Measurements from ENCODE around the gene SNAP47.

The SNAP47 gene

DNA sequence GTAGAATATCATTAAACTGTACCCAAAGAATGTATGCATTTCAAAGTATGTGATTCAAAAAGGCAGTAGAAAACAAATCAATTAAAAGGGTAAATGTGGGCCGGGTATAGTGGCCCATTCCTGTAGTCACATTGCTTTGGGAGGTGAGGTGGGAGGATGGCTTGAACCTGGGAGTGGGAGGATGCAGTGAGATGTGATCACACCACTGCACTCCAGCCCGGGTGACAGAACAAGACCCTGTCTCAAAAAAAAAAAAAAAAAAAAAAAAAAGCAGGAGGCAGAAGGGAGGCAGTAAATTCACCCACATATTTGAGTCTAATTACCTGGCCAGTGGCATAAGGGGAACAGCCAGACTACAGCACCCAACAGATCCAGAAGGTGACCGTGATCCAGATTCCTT is 62.4 kb downstream of the SNAP47 start:
- DNase-seq (ENCODE audit: low spot score): no peak

DNA sequence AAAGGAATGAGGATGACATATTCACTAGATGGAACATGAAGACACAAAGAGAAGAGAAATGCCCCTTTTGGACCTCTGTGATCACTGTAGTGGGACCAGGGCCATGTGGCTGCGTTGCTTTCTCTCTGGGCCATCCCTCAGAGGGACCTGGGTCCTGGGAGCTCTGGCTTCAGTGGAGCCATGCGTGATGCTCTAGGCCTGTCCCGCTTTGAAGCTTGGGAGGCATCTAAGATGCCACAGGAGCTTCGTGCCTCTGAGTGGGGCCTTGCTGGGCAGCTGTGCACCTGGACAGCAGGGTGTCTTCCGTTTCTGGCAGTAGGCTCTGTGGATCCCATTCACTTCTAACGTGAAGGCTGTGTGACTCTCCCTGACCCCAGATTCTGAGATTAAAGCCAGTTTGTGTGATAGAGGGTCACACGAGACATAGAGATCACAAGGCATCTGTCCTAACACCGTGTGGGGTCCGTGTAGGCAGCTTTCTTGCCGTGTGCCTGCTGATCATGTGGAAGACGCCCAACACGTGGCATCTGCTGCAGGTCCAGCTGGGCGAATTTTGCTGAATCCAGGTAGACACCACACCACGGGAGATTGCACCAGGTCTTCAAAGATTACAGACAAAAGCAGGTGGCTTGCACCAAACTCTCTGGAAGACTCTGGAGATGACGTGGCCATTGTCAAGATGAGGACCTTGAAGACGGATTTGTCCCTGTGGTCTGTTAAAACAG is 63.0 kb downstream of the SNAP47 start:
- DNase-seq (ENCODE audit: low spot score): no peak

DNA sequence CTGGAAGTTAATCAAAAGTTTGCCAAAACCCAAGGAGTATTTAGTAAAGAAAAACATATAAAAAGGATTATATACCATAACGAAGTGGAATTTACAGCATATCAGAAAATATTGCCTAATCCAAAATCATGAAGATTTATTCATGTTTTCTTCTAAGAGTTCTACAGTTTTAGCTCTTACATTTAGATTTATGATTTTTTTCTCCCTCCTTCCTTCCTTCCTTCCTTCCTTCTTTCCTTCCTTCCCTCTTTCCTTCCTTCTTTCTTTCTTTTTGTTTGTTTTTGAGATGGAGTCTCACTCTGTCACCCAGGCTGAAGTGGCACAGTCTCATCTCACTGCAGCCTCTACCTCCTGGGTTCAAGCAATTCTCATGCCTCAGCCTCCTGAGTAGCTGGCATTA is 64.5 kb downstream of the SNAP47 start:
- no peak for DNase-seq (ENCODE audit: low spot score)

DNA sequence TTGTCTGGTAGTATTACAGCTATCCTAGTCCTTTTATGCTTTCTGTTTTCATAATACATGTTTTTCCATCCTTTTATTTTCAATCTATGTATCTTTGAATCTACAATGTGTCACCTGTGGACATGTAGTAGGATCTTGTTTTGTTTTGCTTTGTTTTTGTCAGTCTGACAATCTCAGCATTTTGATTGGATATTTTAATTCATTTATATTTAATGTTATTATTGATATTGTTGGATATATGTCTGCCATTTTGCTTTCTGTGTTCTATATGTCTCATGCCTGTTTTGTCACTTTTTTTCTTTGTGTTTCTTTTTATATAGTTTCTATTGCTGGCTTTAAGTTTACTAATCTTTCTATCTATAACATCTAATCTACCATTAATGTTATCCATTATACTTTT is 68.7 kb downstream of the SNAP47 start:
- DNase-seq (ENCODE audit: low spot score): no peak

DNA sequence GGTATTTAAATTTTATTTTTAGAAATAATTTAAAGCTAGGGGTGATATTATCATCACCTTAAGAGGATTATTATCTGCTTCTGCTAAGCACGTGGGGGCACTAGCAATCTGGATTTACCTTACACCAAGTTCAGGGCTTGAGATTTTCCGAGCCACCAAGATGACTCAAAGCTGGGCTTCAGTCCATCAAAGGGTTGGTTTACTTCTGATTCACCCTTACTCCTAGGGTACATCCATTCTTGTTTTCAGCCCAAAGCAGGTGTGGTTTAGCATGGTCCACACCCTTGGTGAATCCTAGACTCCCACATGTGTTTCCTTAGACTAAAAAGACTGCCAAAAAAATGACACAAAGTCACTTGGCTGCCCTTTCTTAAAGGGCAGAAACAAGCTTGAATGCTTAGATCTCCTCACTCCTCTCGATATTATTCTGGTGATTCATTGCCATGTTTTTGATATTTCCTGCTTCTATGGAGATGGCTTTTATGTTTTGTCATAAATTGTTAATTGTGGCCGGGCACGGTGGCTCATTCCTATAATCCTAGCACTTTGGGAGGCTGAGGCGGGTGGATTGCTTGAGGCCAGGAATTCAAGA is 70.5 kb downstream of the SNAP47 start:
- no peak for DNase-seq (ENCODE audit: low spot score)

DNA sequence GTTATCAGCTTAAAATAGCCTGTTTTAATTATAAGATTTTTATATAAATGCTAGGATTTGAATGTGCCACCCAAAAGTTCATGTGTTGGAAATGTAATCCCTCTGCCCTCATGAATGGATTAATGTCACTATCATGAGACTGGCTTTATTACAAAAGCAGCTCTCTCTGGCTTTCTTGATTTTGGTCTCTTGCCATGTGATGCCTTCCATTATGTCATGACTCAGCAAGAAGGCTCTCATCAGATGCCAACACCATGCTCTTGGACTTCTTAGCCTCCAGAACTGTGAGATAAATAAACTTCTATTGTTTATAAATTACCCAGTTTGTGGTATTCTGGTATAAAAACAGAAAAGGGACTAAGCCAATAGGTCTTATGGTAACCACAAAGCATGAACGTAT is 73.3 kb downstream of the SNAP47 start:
- no peak for DNase-seq (ENCODE audit: low spot score)

DNA sequence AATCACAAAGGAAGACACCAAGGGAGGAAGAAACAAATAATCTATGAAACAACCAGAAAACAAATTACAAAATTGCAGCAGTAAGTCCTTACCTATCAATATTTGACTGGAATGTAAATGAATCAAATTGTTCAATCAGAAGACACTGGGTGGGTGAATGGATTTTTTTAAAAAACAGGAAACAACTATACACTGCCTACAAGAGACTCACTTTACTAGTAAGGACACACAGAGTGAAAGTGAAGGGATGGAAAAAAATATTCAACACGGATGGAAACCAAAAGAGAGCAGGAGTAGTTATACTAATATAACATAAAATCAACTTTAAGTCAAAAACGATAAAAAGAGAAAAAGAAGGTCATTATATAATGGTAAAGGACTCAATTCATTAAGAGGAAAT is 73.8 kb downstream of the SNAP47 start:
- DNase-seq (ENCODE audit: low spot score): no peak

DNA sequence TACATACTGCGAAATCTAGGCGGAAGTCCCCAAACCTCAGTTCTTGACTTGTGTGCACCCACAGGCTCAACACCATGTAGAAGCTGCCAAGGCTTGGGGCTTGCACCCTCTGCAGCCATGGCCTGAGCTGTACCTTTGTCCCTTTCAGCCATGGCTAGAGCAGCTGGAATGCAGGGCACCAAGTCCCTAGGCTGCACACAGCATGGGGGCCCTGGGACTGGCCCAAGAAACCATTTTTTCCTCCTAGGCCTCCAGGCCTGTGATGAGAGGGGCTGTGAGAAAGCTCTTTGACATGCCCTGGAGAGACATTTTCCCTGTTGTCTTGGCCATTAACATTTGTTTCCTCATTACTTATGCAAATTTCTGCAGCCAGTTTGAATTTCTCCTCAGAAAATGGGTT is 78.7 kb downstream of the SNAP47 start:
- DNase-seq (ENCODE audit: low spot score): no peak

DNA sequence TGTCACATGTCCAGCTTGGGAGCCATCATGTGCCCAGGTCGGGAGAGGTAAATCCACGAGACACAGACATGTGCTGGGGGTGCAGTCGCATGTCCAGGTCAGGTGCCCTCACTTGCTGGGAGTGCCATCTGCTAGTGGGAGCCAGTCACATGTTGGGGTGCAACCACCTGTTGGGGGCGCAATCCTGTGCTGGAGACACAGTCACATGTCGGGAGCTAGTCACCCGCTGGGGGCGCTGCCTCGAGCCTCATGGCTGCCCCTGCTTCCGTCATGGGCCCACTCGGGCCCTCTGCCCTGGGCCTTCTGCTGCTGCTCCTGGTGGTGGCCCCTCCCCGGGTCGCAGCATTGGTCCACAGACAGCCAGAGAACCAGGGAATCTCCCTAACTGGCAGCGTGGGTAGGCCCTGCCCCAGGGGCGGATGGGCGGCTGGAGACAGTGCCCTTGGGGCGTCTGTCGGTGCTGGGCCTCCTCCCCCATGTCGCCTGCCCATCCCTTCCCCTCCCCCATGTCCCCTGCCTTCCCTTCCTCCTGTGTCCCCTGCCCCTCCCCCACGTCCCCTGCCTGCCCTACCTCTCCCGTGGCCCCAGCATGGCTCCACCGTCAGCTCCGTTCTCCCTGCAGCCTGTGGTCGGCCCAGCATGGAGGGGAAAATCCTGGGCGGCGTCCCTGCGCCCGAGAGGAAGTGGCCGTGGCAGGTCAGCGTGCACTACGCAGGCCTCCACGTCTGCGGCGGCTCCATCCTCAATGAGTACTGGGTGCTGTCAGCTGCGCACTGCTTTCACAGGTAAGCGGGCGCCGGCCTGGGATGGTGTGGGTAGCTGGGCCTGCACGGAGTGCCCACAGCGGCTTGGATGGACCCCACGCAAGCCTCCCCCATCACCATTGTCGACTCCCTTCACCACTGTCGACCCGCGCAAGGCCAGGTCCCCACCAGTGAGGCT is 80.5 kb downstream of the SNAP47 start, which contains the start of gene PRSS38:
Gene PRSS38 (plus strand): TSS at position 208 of the 942 bp plus-strand sequence. CDS start 42 bp downstream, at position 250.
- DNase-seq (ENCODE audit: low spot score): no peak

DNA sequence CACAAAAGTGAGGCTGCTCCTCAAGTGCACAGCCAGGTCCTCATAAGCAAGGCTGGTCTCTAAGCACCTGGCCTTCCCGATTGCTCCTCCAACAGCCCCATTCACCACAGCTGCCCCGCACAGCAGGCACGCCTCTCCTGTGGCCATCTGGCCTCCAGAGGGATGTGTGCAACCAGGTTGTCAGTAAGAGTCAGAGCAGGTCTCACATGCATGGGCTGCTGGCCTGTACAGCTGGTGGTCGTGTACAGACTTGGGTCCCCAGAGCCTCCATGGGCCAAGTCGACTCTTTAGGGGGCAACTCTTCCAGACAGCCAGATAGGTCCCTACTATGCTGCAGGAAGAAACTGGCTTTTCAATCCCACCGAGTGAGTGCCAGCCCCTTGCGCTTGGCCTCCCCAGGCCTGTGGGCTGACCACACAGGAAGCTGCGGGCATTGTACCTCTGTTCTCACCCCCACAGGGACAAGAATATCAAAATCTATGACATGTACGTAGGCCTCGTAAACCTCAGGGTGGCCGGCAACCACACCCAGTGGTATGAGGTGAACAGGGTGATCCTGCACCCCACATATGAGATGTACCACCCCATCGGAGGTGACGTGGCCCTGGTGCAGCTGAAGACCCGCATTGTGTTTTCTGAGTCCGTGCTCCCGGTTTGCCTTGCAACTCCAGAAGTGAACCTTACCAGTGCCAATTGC is 81.7 kb downstream of the SNAP47 start:
- no peak for DNase-seq (ENCODE audit: low spot score)

DNA sequence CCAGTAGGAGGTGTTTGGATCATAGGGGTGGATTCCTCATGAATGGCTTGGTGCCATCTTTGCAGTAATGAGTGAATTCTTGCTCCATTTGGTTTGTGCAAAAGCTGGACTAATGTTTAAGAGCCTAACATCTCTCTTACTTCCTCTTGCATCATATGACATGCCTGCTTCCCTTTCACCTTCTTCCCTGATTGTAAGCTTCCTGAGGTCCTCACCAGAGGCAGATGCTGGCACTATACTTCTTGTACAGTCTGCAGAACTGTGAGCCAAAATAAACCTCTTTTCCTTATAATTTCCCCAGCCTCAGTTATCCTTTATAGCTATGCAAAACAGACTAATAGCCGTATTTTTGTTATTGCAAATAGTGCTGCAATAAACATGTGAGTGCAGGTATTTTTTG is 88.3 kb downstream of the SNAP47 start:
- DNase-seq (ENCODE audit: low spot score): no peak

DNA sequence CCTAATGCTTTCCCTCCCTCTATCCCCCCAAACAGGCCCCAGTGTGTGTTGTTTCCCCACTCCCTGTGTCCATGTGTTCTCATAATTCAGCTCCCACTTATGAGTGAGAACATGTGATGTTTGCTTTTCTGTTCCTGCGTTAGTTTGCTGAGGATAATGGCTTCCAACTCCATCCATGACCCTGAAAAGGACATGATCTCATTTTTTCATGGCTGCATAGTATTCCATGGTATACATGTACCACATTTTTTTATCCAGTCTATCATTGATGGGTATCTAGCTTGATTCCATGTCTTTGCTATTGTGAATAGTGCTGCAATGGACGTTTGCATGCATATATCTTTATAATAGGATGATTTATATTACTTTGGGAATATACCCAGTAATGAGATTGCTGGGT is 89.0 kb downstream of the SNAP47 start:
- DNase-seq (ENCODE audit: low spot score): no peak

DNA sequence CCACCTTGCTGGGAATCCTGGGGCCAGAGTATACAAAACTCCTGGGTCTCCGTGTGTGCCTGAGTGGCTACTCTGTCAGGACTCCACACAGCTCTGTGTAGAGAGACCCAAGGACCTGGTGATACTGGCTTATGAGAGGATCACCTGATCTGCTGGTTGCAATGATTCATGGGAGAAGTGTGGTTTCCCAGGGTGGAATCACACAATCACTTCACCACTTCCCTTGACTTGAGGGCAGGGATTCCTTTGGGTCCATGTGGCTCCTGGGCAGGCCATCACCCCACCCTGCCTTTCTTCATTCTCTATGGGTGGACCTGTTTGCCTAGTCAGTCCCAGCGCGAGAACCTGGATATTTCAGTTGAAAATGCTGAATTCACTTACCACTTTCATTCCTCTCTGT is 93.6 kb downstream of the SNAP47 start:
- DNase-seq (ENCODE audit: low spot score): no peak

Data from CD4-positive, alpha-beta T cell treated with Interleukin-2 at 100 ng/mL for 4 hours (primary cell).